K562 (cell line): ENCODE data around the gene TMSB4X. TPM values are rescaled to one million over a fixed set of nuclear protein-coding genes. Genes with fewer than 3 reads are reported as not detected.
A peak's percentile ranks its signal among the peaks of the same experiment; 100 is the strongest.

Experiments used
- BHLHE40 ChIP-seq: IDR thresholded peaks from 2 replicates; pipeline ENCODE4 v1.6.1; 2011; ENCODE audit warnings: low read length, improper control_type of control experiment
- FOXK2 ChIP-seq, 2 experiments: fragments of 450-650 bp; IDR thresholded peaks in 1 of 2; conservative IDR thresholded peaks in 1 of 2; 2 replicates each; pipeline ENCODE4 v1.6.1; 2016; ENCODE audit warnings: low read depth in 2 of 2, mild to moderate bottlenecking in 1 of 2
- HBP1 ChIP-seq: fragments of 450-650 bp; formaldehyde crosslinking; IDR thresholded peaks from 2 replicates; pipeline ENCODE4 v1.4.0; 2022; ENCODE audit warnings: missing genetic modification characterization
- HDAC1 ChIP-seq, 2 experiments: fragments of 450-650 bp; IDR thresholded peaks; 2 replicates each; pipeline ENCODE4 v1.6.1; 2016 to 2017; ENCODE audit warnings: inconsistent platforms in 1 of 2, mild to moderate bottlenecking in 1 of 2, moderate library complexity in 1 of 2
- HDAC8 ChIP-seq: fragments of 450-650 bp; IDR thresholded peaks from 2 replicates; pipeline ENCODE4 v1.6.1; 2016; ENCODE audit warnings: mild to moderate bottlenecking, missing genetic modification characterization, moderate library complexity, missing compliant biosample characterization
- HMG20B ChIP-seq: fragments of 250-450 bp; sonication (Bioruptor Pico); IDR thresholded peaks from 2 replicates; pipeline ENCODE4 v1.5.0; 2021; ENCODE audit warnings: mild to moderate bottlenecking
- KLF13 ChIP-seq: fragments of 450-650 bp; IDR thresholded peaks from 2 replicates; pipeline ENCODE4 v1.6.1; 2016; ENCODE audit warnings: missing genetic modification characterization, low read depth, mild to moderate bottlenecking, missing compliant biosample characterization, moderate library complexity, borderline replicate concordance
- NEUROD1 ChIP-seq: fragments of 150-350 bp; IDR thresholded peaks from 2 replicates; pipeline ENCODE4 v1.6.1; 2014; ENCODE audit warnings: borderline replicate concordance, low read length, low read depth; ENCODE audit not compliant: partially characterized antibody
- PHB ChIP-seq: fragments of 250-450 bp; sonication (Bioruptor Pico); IDR thresholded peaks from 2 replicates; pipeline ENCODE4 v1.5.0; 2021
- POLR2AphosphoS5 ChIP-seq: IDR thresholded peaks from 2 replicates; pipeline ENCODE4 v1.6.1; 2011; ENCODE audit warnings: mild to moderate bottlenecking, low read depth, low read length, moderate library complexity; ENCODE audit not compliant: control insufficient read depth, insufficient read depth
- RAD21 ChIP-seq, 2 experiments: fragments of 250-450 bp in 1 of 2; fragments of 450-650 bp in 1 of 2; sonication (Bioruptor Pico) in 1 of 2; formaldehyde crosslinking in 1 of 2; IDR thresholded peaks in 1 of 2; conservative IDR thresholded peaks in 1 of 2; 2 replicates each; pipeline versions ENCODE4 v1.4.0 to v1.8.0; 2020 to 2022; ENCODE audit warnings: mild to moderate bottlenecking in 2 of 2, moderate library complexity in 1 of 2
- SMARCB1 ChIP-seq: IDR thresholded peaks from 2 replicates; pipeline ENCODE4 v1.6.1; 2011; ENCODE audit warnings: improper control_type of control experiment, low read depth; ENCODE audit not compliant: insufficient read length
- ZBTB9 ChIP-seq: fragments of 450-650 bp; formaldehyde crosslinking; IDR thresholded peaks from 2 replicates; pipeline ENCODE4 v1.4.0; 2020; ENCODE audit warnings: mild to moderate bottlenecking, moderate library complexity
- ZNF280B ChIP-seq: fragments of 250-450 bp; sonication (Bioruptor Pico); IDR thresholded peaks from 2 replicates; pipeline ENCODE4 v1.5.1; 2021; ENCODE audit warnings: mild to moderate bottlenecking
- ZNF589 ChIP-seq: fragments of 200-800 bp; sonication (Bioruptor generic); IDR thresholded peaks from 2 replicates; pipeline ENCODE4 v1.6.1; 2016; ENCODE audit warnings: low read depth, missing genetic modification characterization, missing compliant biosample characterization
- ZNF609 ChIP-seq: sonication (generic); formaldehyde crosslinking; IDR thresholded peaks from 2 replicates; pipeline ENCODE4 v1.8.1; 2023; ENCODE audit warnings: missing genetic modification reagents, mild to moderate bottlenecking, borderline replicate concordance
- ZNF696 ChIP-seq: fragments of 250-450 bp; sonication (Bioruptor Pico); conservative IDR thresholded peaks from 2 replicates; pipeline ENCODE4 v1.4.0; 2020; ENCODE audit warnings: mild to moderate bottlenecking, moderate library complexity
- ZNF778 ChIP-seq: fragments of 450-650 bp; formaldehyde crosslinking; IDR thresholded peaks from 2 replicates; pipeline ENCODE4 v1.4.0; 2020; ENCODE audit warnings: mild to moderate bottlenecking, moderate library complexity
- polyA plus RNA-seq, 8 experiments: library from polyadenylated mRNA; depleted of rRNA in 4 of 8; stranded (reverse) in 5 of 8; unstranded in 3 of 8; fragments of >200 nt; fragmentation: Nextera tagmentation in 2 of 8; fragmentation: Illumina TruSeq in 1 of 8; extraction: Ambion mirVana in 2 of 8; extraction: Trizol in 1 of 8; gene quantifications; 2 replicates each; pipeline versions ENCODE4 v1.2.1 to v1.2.3, GENCODE V29; 2011 to 2014; ENCODE audit warnings: inconsistent platforms in 1 of 8, missing spikeins in 1 of 8
- total RNA-seq, 7 experiments: library from RNA; depleted of rRNA in 6 of 7; stranded (reverse); fragments of >200 nt in 6 of 7; fragmentation: Illumina TruSeq in 2 of 7; extraction: Trizol in 2 of 7; gene quantifications; 2 replicates each; pipeline versions ENCODE4 v1.2.1 to v1.2.3, GENCODE V29; 2011 to 2021; ENCODE audit warnings: low replicate concordance in 1 of 7

Gene TMSB4X
- total and polyA plus RNA-seq, 9 of the 15 experiments (the other 6 are each of a cell fraction or from before 2014, with no cell fraction given): 1,035 to 2,035 (median 1,529) TPM

- TF ChIP-seq ZNF280B (CRISPR knock-in tag) (no peak), ZNF589 (CRISPR knock-in tag) (0 out of 2 replicates have a peak, but pooled peaks have one; percentile 30), NEUROD1 (no peak), BHLHE40 (peak; percentile 91), HMG20B (CRISPR knock-in tag) (no peak), ZNF609 (CRISPR knock-in tag) (no peak), HDAC8 (no peak; the same call in 1 of the 2 replicates), RAD21 (CRISPR knock-in tag; conservative IDR thresholded peaks at IDR 0.05 in 1 of 2, IDR thresholded peaks at IDR 0.05 in 1 of 2) (no peak), ZBTB9 (CRISPR knock-in tag) (no peak), ZNF696 (no peak), PHB (CRISPR knock-in tag) (no peak), KLF13 (tag) (0 out of 2 replicates have a peak, but pooled peaks have one; percentile 10), POLR2AphosphoS5 (no peak), HDAC1 (IDR thresholded peaks at IDR 0.05) (peak in 1 of 2 experiments; percentile 15; a peak in 1 of 4 replicates), SMARCB1 (no peak), ZNF778 (no peak), HBP1 (CRISPR knock-in tag) (no peak), FOXK2 (conservative IDR thresholded peaks at IDR 0.05 in 1 of 2, IDR thresholded peaks at IDR 0.05 in 1 of 2; ENCODE audit: low read depth in 2 of 2) (peak in 1 of 2 experiments; percentile 62; a peak in 3 of 4 replicates)
Observed at GRCh38 chrX:12949927-12950656, 24.8 kb upstream of the TMSB4X start (continued).
